SK-N-SH treated with all-trans-retinoic acid at 6 μM for 48 hours (cell line): ENCODE results near the gene FBXL19.

ENCODE experiments used
- CSDC2 ChIP-seq: fragments of 250-450 bp; sonication (Bioruptor Pico); IDR thresholded peaks from 2 replicates; pipeline ENCODE4 v1.5.0; 2020; ENCODE audit warnings: mild to moderate bottlenecking, moderate library complexity
- GLIS3 ChIP-seq: fragments of 250-450 bp; sonication (Bioruptor Pico); IDR thresholded peaks from 2 replicates; pipeline ENCODE4 v1.5.0; 2020; ENCODE audit warnings: mild to moderate bottlenecking, moderate library complexity
- TOX ChIP-seq: fragments of 250-450 bp; sonication (Bioruptor Pico); IDR thresholded peaks from 2 replicates; pipeline ENCODE4 v1.8.0; 2021; ENCODE audit warnings: mild to moderate bottlenecking, moderate library complexity, borderline replicate concordance
- ZFP30 ChIP-seq: fragments of 450-650 bp; formaldehyde crosslinking; IDR thresholded peaks from 2 replicates; pipeline ENCODE4 v1.5.0; 2022; ENCODE audit warnings: mild to moderate bottlenecking, moderate library complexity
- ZNF565 ChIP-seq: fragments of 450-650 bp; formaldehyde crosslinking; conservative IDR thresholded peaks from 2 replicates; pipeline ENCODE4 v1.5.0; 2020; ENCODE audit warnings: low read depth, mild to moderate bottlenecking, moderate library complexity

- TF ChIP-seq CSDC2 (CRISPR knock-in tag): no peak
- TF ChIP-seq ZNF565: no peak
- no peak for TF ChIP-seq TOX (CRISPR knock-in tag)
- TF ChIP-seq ZFP30 (CRISPR knock-in tag): no peak
- 0 out of 2 replicates have a peak, but pooled peaks have one; percentile 2 for TF ChIP-seq GLIS3 (CRISPR knock-in tag)
Measured at GRCh38 chr16:30957456-30958174, 34.2 kb downstream of the FBXL19 start, which contains the start of gene SETD1A.
